Neural cell (in vitro differentiated cells): ENCODE data around the gene ZNF621. TPM values are rescaled to one million over a fixed set of nuclear protein-coding genes. Genes with fewer than 3 reads are reported as not detected.

ENCODE experiments used
- H2AFZ ChIP-seq: fragments of 200-600, 300-800 bp; sonication (generic), shearing (Covaris generic); 2 replicates; pipeline ENCODE4 v1.6.0; 2014; ENCODE audit warnings: low read depth, mild to moderate bottlenecking, antibody characterized with exemption, low read length, moderate library complexity
- H3F3A ChIP-seq: fragments of 200-600 bp; shearing (Covaris generic); 2 replicates; pipeline ENCODE4 v1.6.1; 2016; ENCODE audit warnings: mild to moderate bottlenecking, moderate library complexity, mixed read lengths, antibody characterized with exemption, low read length; ENCODE audit not compliant: insufficient read depth, poor library complexity, severe bottlenecking
- H3K27ac ChIP-seq: fragments of 200-600, 300-800 bp; sonication (generic), shearing (Covaris generic); 2 replicates; pipeline ENCODE4 v1.5.1; 2014; ENCODE audit warnings: mild to moderate bottlenecking, low read length, moderate library complexity
- H3K27me3 ChIP-seq: fragments of 300-800, 200-600 bp; sonication (generic), shearing (Covaris generic); 2 replicates; pipeline ENCODE4 v1.6.0; 2014; ENCODE audit warnings: mild to moderate bottlenecking, low read depth, low read length, moderate library complexity; ENCODE audit not compliant: insufficient read depth
- H3K36me3 ChIP-seq: fragments of 300-800, 200-600 bp; sonication (generic), shearing (Covaris generic); 2 replicates; pipeline ENCODE4 v1.5.1; 2014; ENCODE audit warnings: mild to moderate bottlenecking, antibody characterized with exemption, low read length, moderate library complexity; ENCODE audit not compliant: insufficient read depth
- H3K4me2 ChIP-seq: fragments of 300-800, 200-600 bp; sonication (generic), shearing (Covaris generic); 2 replicates; pipeline ENCODE4 v1.6.0; 2014; ENCODE audit warnings: mild to moderate bottlenecking, low read length
- H3K4me3 ChIP-seq: fragments of 300-800, 200-600 bp; sonication (generic), shearing (Covaris generic); 2 replicates; pipeline ENCODE4 v1.5.1; 2014; ENCODE audit warnings: mild to moderate bottlenecking, low read length, moderate library complexity
- H3K79me2 ChIP-seq: fragments of 200-600 bp; shearing (Covaris generic); replicated peaks from 2 replicates; pipeline ENCODE4 v1.6.0; 2014; ENCODE audit warnings: mild to moderate bottlenecking, low read length, moderate library complexity; ENCODE audit not compliant: insufficient read depth
- H3K9ac ChIP-seq: fragments of 300-800, 200-600 bp; sonication (generic), shearing (Covaris generic); 2 replicates; pipeline ENCODE4 v1.6.1; 2016; ENCODE audit warnings: mild to moderate bottlenecking, low read length, mixed read lengths
- H3K9me2 ChIP-seq: fragments of 200-600 bp; shearing (Covaris generic); 2 replicates; pipeline ENCODE4 v1.6.1; 2016; ENCODE audit warnings: mild to moderate bottlenecking, low read length, mixed read lengths; ENCODE audit not compliant: insufficient read depth
- H3K9me3 ChIP-seq: fragments of 200-600, 300-800 bp; sonication (generic), shearing (Covaris generic); 2 replicates; pipeline ENCODE4 v1.6.1; 2016; ENCODE audit warnings: mild to moderate bottlenecking, mixed run types, low read length, moderate library complexity, mixed read lengths
- H4K20me1 ChIP-seq: fragments of 200-600 bp; shearing (Covaris generic); 2 replicates; pipeline ENCODE4 v1.6.1; 2016; ENCODE audit warnings: mild to moderate bottlenecking, mixed run types; ENCODE audit not compliant: insufficient read depth
- CTCF ChIP-seq: fragments of 450-650 bp; IDR thresholded peaks from 2 replicates; pipeline ENCODE4 v1.5.1; 2014; ENCODE audit warnings: antibody characterized with exemption, mild to moderate bottlenecking, moderate library complexity; ENCODE audit not compliant: poor library complexity, severe bottlenecking
- EP300 ChIP-seq: fragments of 450-650 bp; conservative IDR thresholded peaks from 2 replicates; pipeline ENCODE4 v1.6.1; 2014; ENCODE audit warnings: antibody characterized with exemption, mild to moderate bottlenecking, moderate library complexity; ENCODE audit not compliant: poor library complexity, severe bottlenecking
- EZH2 ChIP-seq: fragments of 200-600, 300-800 bp; shearing (Covaris generic), sonication (generic); IDR thresholded peaks from 2 replicates; pipeline ENCODE4 v1.6.1; 2014; ENCODE audit warnings: antibody characterized with exemption, low read length, borderline replicate concordance, mild to moderate bottlenecking; ENCODE audit not compliant: insufficient read depth, poor library complexity, severe bottlenecking
- MXI1 ChIP-seq: fragments of 450-650 bp; conservative IDR thresholded peaks from 2 replicates; pipeline ENCODE4 v1.6.1; 2014; ENCODE audit warnings: antibody characterized with exemption, mild to moderate bottlenecking; ENCODE audit not compliant: poor library complexity, severe bottlenecking
- POLR2AphosphoS5 ChIP-seq: IDR thresholded peaks from 2 replicates; pipeline ENCODE4 v1.6.1; 2012
- RAD21 ChIP-seq: fragments of 450-650 bp; conservative IDR thresholded peaks from 2 replicates; pipeline ENCODE4 v1.6.1; 2014; ENCODE audit warnings: antibody characterized with exemption, mild to moderate bottlenecking, moderate library complexity
- REST ChIP-seq: IDR thresholded peaks from 2 replicates; pipeline ENCODE4 v1.6.1; 2012; ENCODE audit warnings: borderline replicate concordance
- SMC3 ChIP-seq: fragments of 450-650 bp; conservative IDR thresholded peaks from 2 replicates; pipeline ENCODE4 v1.6.1; 2014; ENCODE audit warnings: antibody characterized with exemption, mild to moderate bottlenecking, moderate library complexity; ENCODE audit not compliant: poor library complexity
- TAF1 ChIP-seq: IDR thresholded peaks from 2 replicates; pipeline ENCODE4 v1.6.1; 2012; ENCODE audit warnings: low read depth
- polyA plus RNA-seq: library from polyadenylated mRNA; depleted of rRNA; stranded (reverse); fragments of >200 nt; gene quantifications from 2 replicates; pipeline ENCODE4 v1.2.3, GENCODE V29; 2014

Gene ZNF621
- polyA plus RNA-seq, 1 donor from 2014 or later = 8.1 TPM

GRCh38 chr3:40511031-40511718 is 13.6 kb upstream of the ZNF621 start:
- no peak overlapping the region for H3K27ac ChIP-seq
- H3F3A ChIP-seq = no peaks in the 10 kb centered on the region
- no peak overlapping the region for H3K4me2 ChIP-seq
- peaks cover 5% of the 10 kb centered on the region for H3K36me3 ChIP-seq
- no peaks in the 10 kb centered on the region for H4K20me1 ChIP-seq
- no peak overlapping the region for H3K9ac ChIP-seq
- H3K9me3 ChIP-seq = no peaks in the 10 kb centered on the region
- no peak overlapping the region for H2AFZ ChIP-seq
- H3K4me3 ChIP-seq = no peak overlapping the region
- H3K9me2 ChIP-seq = no peaks in the 10 kb centered on the region
- no peaks in the 10 kb centered on the region for H3K27me3 ChIP-seq
- TF ChIP-seq SMC3 (no peak), REST (no peak), RAD21 (no peak), EZH2 (no peak), CTCF (no peak), EP300 (no peak), POLR2AphosphoS5 (no peak), MXI1 (no peak), TAF1 (no peak)
- peaks cover 33% of the 10 kb centered on the region for H3K79me2 ChIP-seq

GRCh38 chr3:40516201-40516600 is 8.6 kb upstream of the ZNF621 start:
- TF ChIP-seq TAF1 (no peak), RAD21 (no peak), EP300 (no peak), SMC3 (no peak), MXI1 (no peak), REST (no peak), CTCF (no peak), POLR2AphosphoS5 (no peak), EZH2 (no peak)
- Histone ChIP-seq H3K27me3 (no peaks in the 10 kb centered on the region), H3K36me3 (peaks cover 7% of the 10 kb centered on the region), H3K4me2 (no peak overlapping the region), H3K9me2 (no peaks in the 10 kb centered on the region), H3K4me3 (no peak overlapping the region), H3K79me2 (no peaks in the 10 kb centered on the region), H2AFZ (no peak overlapping the region), H3K9me3 (no peaks in the 10 kb centered on the region), H3K9ac (no peak overlapping the region), H3K27ac (no peak overlapping the region), H4K20me1 (no peaks in the 10 kb centered on the region), H3F3A (no peaks in the 10 kb centered on the region)
